ENCODE data around the gene CCDC107. TPM values are rescaled to one million over a fixed set of nuclear protein-coding genes. Genes with fewer than 3 reads are reported as not detected.

CCDC107 gene
- total and polyA plus RNA-seq, 2 experiments from 2014 or later: 6.9 to 18.4 TPM

GRCh38 chr9:35650341-35651158 is 7.5 kb upstream of the CCDC107 start, which contains the start of gene SIT1:
Gene SIT1 (minus strand): TSS chr9:35650931. CDS start chr9:35650853, 78 bp downstream.
- H3K9me3 Mint-ChIP-seq: no peaks in the 10 kb centered on the region; the same call in 2 of the 3 replicates
- no peaks in the 10 kb centered on the region for H3K9me2 ChIP-seq (ENCODE audit: insufficient read depth)
- DNase-seq (ENCODE audit: low spot score) (peak; percentile 75), ATAC-seq (peak; percentile 5)
- no peak within 1 kb of the TSS for H3K27ac Mint-ChIP-seq
- peaks cover 31% of the 10 kb centered on the region for H3K27me3 Mint-ChIP-seq (ENCODE audit: insufficient read depth, low read depth, poor library complexity)
- H2AFZ ChIP-seq: peak within 1 kb of the TSS; percentile 96
- peaks cover 11% of the 10 kb centered on the region; the same call in 1 of the 2 replicates for H3F3A ChIP-seq (replicated peaks; ENCODE audit: low read depth)
- peak within 1 kb of the TSS; percentile 79 for H3K4me2 ChIP-seq
- H3K27ac ChIP-seq (ENCODE audit: low read depth): no peak within 1 kb of the TSS
- no peaks in the 10 kb centered on the region; the same call in 2 of the 3 replicates for H3K36me3 Mint-ChIP-seq (ENCODE audit: low read depth)
- H3K27me3 ChIP-seq (ENCODE audit: insufficient read depth): no peaks in the 10 kb centered on the region
- H3K4me1 Mint-ChIP-seq: peaks cover 48% of the 10 kb centered on the region
- peaks cover 39% of the 10 kb centered on the region for H3K4me1 ChIP-seq (ENCODE audit: insufficient read depth)
- H3K4me3 ChIP-seq: peak within 1 kb of the TSS; percentile 54
- no peaks in the 10 kb centered on the region for H4K20me1 ChIP-seq (replicated peaks; ENCODE audit: insufficient read depth)
- peak within 1 kb of the TSS; percentile 61 for H3K4me3 Mint-ChIP-seq
- TF ChIP-seq EZH2 (IDR thresholded peaks at IDR 0.05; ENCODE audit: low read depth, unreplicated experiment) (no peak), POLR2AphosphoS5 (IDR thresholded peaks at IDR 0.05; ENCODE audit: low read depth) (peak; percentile 20; the same call in 1 of the 2 replicates)
- H3K79me2 ChIP-seq (replicated peaks; ENCODE audit: insufficient read depth): no peaks in the 10 kb centered on the region
- H3K36me3 ChIP-seq (ENCODE audit: insufficient read depth): no peaks in the 10 kb centered on the region

- TF ChIP-seq EZH2phosphoT487 (IDR thresholded peaks at IDR 0.05; ENCODE audit: unreplicated experiment): no peak
- H3K27me3 Mint-ChIP-seq (ENCODE audit: insufficient read depth, low read depth, poor library complexity): peaks cover 38% of the 10 kb centered on the region
- Histone ChIP-seq H3K79me2 (replicated peaks; ENCODE audit: insufficient read depth) (no peaks in the 10 kb centered on the region), H3K36me3 (ENCODE audit: insufficient read depth) (no peaks in the 10 kb centered on the region), H3K9me2 (ENCODE audit: insufficient read depth) (no peaks in the 10 kb centered on the region), H3K4me1 (ENCODE audit: insufficient read depth) (peaks cover 35% of the 10 kb centered on the region), H3K27ac (ENCODE audit: low read depth) (no peak overlapping the region), H3K4me2 (no peak overlapping the region), H2AFZ (no peak overlapping the region), H3K27me3 (ENCODE audit: insufficient read depth) (peaks cover 3% of the 10 kb centered on the region; the same call in 1 of the 2 replicates), H3K4me3 (no peak overlapping the region), H3F3A (replicated peaks; ENCODE audit: low read depth) (peaks cover 12% of the 10 kb centered on the region; the same call in 1 of the 2 replicates), H4K20me1 (replicated peaks; ENCODE audit: insufficient read depth) (no peaks in the 10 kb centered on the region; the same call in 1 of the 2 replicates)
- no peak overlapping the region for H3K27ac Mint-ChIP-seq
- DNase-seq (ENCODE audit: low spot score) (no peak), ATAC-seq (no peak)
- peaks cover 2% of the 10 kb centered on the region; the same call in 1 of the 3 replicates for H3K36me3 Mint-ChIP-seq (ENCODE audit: low read depth)
- no peak overlapping the region for H3K4me3 Mint-ChIP-seq
- H3K4me1 Mint-ChIP-seq: peaks cover 55% of the 10 kb centered on the region
- H3K9me3 Mint-ChIP-seq: no peaks in the 10 kb centered on the region; the same call in 2 of the 3 replicates
Observed at GRCh38 chr9:35651956-35652828, 5.9 kb upstream of the CCDC107 start.

GRCh38 chr9:35652829-35653209 is 5.3 kb upstream of the CCDC107 start:
- Mint-ChIP-seq H3K4me3 (no peak overlapping the region), H3K36me3 (ENCODE audit: low read depth) (peaks cover 3% of the 10 kb centered on the region; the same call in 2 of the 3 replicates), H3K4me1 (peaks cover 50% of the 10 kb centered on the region), H3K27ac (no peak overlapping the region), H3K27me3 (ENCODE audit: insufficient read depth, low read depth, poor library complexity) (peaks cover 37% of the 10 kb centered on the region), H3K9me3 (peaks cover 1% of the 10 kb centered on the region; the same call in 2 of the 3 replicates)
- Histone ChIP-seq H3K4me1 (ENCODE audit: insufficient read depth) (peaks cover 32% of the 10 kb centered on the region), H3K4me2 (no peak overlapping the region), H3K36me3 (ENCODE audit: insufficient read depth) (no peaks in the 10 kb centered on the region), H4K20me1 (replicated peaks; ENCODE audit: insufficient read depth) (no peaks in the 10 kb centered on the region; the same call in 1 of the 2 replicates), H3K27ac (ENCODE audit: low read depth) (no peak overlapping the region), H2AFZ (no peak overlapping the region), H3K9me2 (ENCODE audit: insufficient read depth) (no peaks in the 10 kb centered on the region), H3K27me3 (ENCODE audit: insufficient read depth) (peaks cover 4% of the 10 kb centered on the region; the same call in 1 of the 2 replicates), H3K4me3 (no peak overlapping the region), H3K79me2 (replicated peaks; ENCODE audit: insufficient read depth) (no peaks in the 10 kb centered on the region), H3F3A (replicated peaks; ENCODE audit: low read depth) (peaks cover 7% of the 10 kb centered on the region; the same call in 1 of the 2 replicates)
- no peak for DNase-seq (ENCODE audit: low spot score)
- no peak for ATAC-seq
- TF ChIP-seq JUNB (IDR thresholded peaks at IDR 0.05; ENCODE audit: unreplicated experiment): no peak
- no peak for TF ChIP-seq STAT1 (IDR thresholded peaks at IDR 0.05; ENCODE audit: unreplicated experiment)
- no peak for TF ChIP-seq REST (IDR thresholded peaks at IDR 0.05; ENCODE audit: unreplicated experiment)
- no peak for TF ChIP-seq EZH2 (IDR thresholded peaks at IDR 0.05; ENCODE audit: low read depth, unreplicated experiment)
- no peak for TF ChIP-seq CTCF (conservative IDR thresholded peaks at IDR 0.05; ENCODE audit: low read depth in 2 of 2)
- no peak for TF ChIP-seq CREB1 (CRISPR knock-in tag; IDR thresholded peaks at IDR 0.05; ENCODE audit: low read depth)
- TF ChIP-seq ETS1 (IDR thresholded peaks at IDR 0.05): no peak
- TF ChIP-seq NANOG (IDR thresholded peaks at IDR 0.05; ENCODE audit: borderline replicate concordance): no peak
